Liver (tissue), 9 donors: Measurements from ENCODE around the gene AREL1. TPM values are rescaled to one million over a fixed set of nuclear protein-coding genes. Genes with fewer than 3 reads are reported as not detected.

Experiments
- DNase-seq: peaks from one replicate; pipeline ENCODE4 v3.0.0-alpha.2; 2017; ENCODE audit warnings: low spot score
- H3K27ac ChIP-seq, 2 donors: one replicate each; pipeline ENCODE4 v1.7.0; 2013; ENCODE audit warnings: inconsistent platforms in 2 of 2, low read length in 2 of 2, control low read depth in 1 of 2, low read depth in 1 of 2, mild to moderate bottlenecking in 1 of 2
- H3K27me3 ChIP-seq, 4 donors: one replicate each; pipeline versions ENCODE4 v1.6.1 to v1.7.0; 2013; ENCODE audit warnings: low read length in 3 of 4, inconsistent platforms in 1 of 4, mild to moderate bottlenecking in 1 of 4, moderate library complexity in 1 of 4; ENCODE audit not compliant: control insufficient read depth in 4 of 4, insufficient read depth in 4 of 4
- H3K36me3 ChIP-seq, 4 donors: one replicate each; pipeline versions ENCODE4 v1.6.1 to v1.7.0; 2013; ENCODE audit warnings: low read length in 3 of 4, mild to moderate bottlenecking in 3 of 4, low read depth in 1 of 4, moderate library complexity in 1 of 4; ENCODE audit not compliant: control insufficient read depth in 4 of 4, insufficient read depth in 3 of 4
- H3K4me1 ChIP-seq, 4 donors: one replicate each; pipeline versions ENCODE4 v1.6.1 to v1.7.0; 2013; ENCODE audit warnings: low read length in 3 of 4, mild to moderate bottlenecking in 3 of 4, moderate library complexity in 1 of 4; ENCODE audit not compliant: control insufficient read depth in 4 of 4, insufficient read depth in 4 of 4
- H3K4me3 ChIP-seq, 3 donors: one replicate each; pipeline versions ENCODE4 v1.6.1 to v1.7.0; 2013; ENCODE audit warnings: low read length in 3 of 3, control low read depth in 1 of 3, low read depth in 1 of 3, mild to moderate bottlenecking in 1 of 3
- H3K9ac ChIP-seq, 2 donors: one replicate each; pipeline ENCODE4 v1.7.0; 2013; ENCODE audit warnings: low read length in 2 of 2, mild to moderate bottlenecking in 2 of 2, moderate library complexity in 2 of 2, control low read depth in 1 of 2, low read depth in 1 of 2
- H3K9me3 ChIP-seq, 4 donors: one replicate each; pipeline versions ENCODE4 v1.6.1 to v1.7.0; 2013; ENCODE audit warnings: low read length in 3 of 4; ENCODE audit not compliant: control insufficient read depth in 4 of 4
- EGR1 ChIP-seq, 2 donors: IDR thresholded peaks; 2 replicates each; pipeline ENCODE4 v1.6.1; 2016 to 2018; ENCODE audit warnings: antibody characterized with exemption in 2 of 2, low read depth in 2 of 2
- FOXA1 ChIP-seq: IDR thresholded peaks from 2 replicates; pipeline ENCODE4 v1.6.1; 2016; ENCODE audit warnings: antibody characterized with exemption
- FOXA2 ChIP-seq: IDR thresholded peaks from 2 replicates; pipeline ENCODE4 v1.6.1; 2016; ENCODE audit warnings: antibody characterized with exemption
- GABPA ChIP-seq, 2 donors: IDR thresholded peaks in 1 of 2; conservative IDR thresholded peaks in 1 of 2; 2 replicates each; pipeline ENCODE4 v1.6.1; 2016; ENCODE audit warnings: antibody characterized with exemption in 2 of 2, mild to moderate bottlenecking in 1 of 2, moderate library complexity in 1 of 2
- HNF4A ChIP-seq, 2 donors: conservative IDR thresholded peaks; 2 replicates each; pipeline ENCODE4 v1.6.1; 2016; ENCODE audit warnings: antibody characterized with exemption in 2 of 2, mild to moderate bottlenecking in 2 of 2
- HNF4G ChIP-seq: IDR thresholded peaks from 2 replicates; pipeline ENCODE4 v1.6.1; 2016; ENCODE audit warnings: antibody characterized with exemption
- JUND ChIP-seq, 2 donors: IDR thresholded peaks; 2 replicates each; pipeline ENCODE4 v1.6.1; 2016; ENCODE audit warnings: antibody characterized with exemption in 2 of 2
- NR2F2 ChIP-seq: IDR thresholded peaks from 2 replicates; pipeline ENCODE4 v1.6.1; 2016; ENCODE audit warnings: antibody characterized with exemption
- RAD21 ChIP-seq, 2 donors: IDR thresholded peaks; 2 replicates each; pipeline ENCODE4 v1.6.1; 2016; ENCODE audit warnings: antibody characterized with exemption in 2 of 2, mild to moderate bottlenecking in 2 of 2
- RXRA ChIP-seq, 2 donors: IDR thresholded peaks; 2 replicates each; pipeline ENCODE4 v1.6.1; 2017 to 2018; ENCODE audit warnings: antibody characterized with exemption in 2 of 2, mild to moderate bottlenecking in 1 of 2
- SP1 ChIP-seq: IDR thresholded peaks from 2 replicates; pipeline ENCODE4 v1.6.1; 2018; ENCODE audit warnings: antibody characterized with exemption, mild to moderate bottlenecking
- TAF1 ChIP-seq: conservative IDR thresholded peaks from 2 replicates; pipeline ENCODE4 v1.6.1; 2016; ENCODE audit warnings: antibody characterized with exemption, mild to moderate bottlenecking
- YY1 ChIP-seq: IDR thresholded peaks from 2 replicates; pipeline ENCODE4 v1.6.1; 2016; ENCODE audit warnings: antibody characterized with exemption, mild to moderate bottlenecking
- WGBS: extraction: QIAGEN DNeasy Blood & Tissue Kit; methylation state at CpG from one replicate; pipeline ENCODE4 v1.1.7; 2013; 5-methylcytosine and 5-hydroxymethylcytosine counted together
- polyA plus RNA-seq, 2 donors: library from polyadenylated mRNA; stranded (reverse) in 1 of 2; unstranded in 1 of 2; fragments of 200-250 nt in 1 of 2; fragments of >200 nt in 1 of 2; fragmentation: Nextera tagmentation in 1 of 2; extraction: Ambion mirVana in 1 of 2; gene quantifications; one replicate each; pipeline versions ENCODE4 v1.2.1 to v1.2.3, GENCODE V29; 2013 to 2015
- total RNA-seq, 2 donors: library from RNA; depleted of rRNA; stranded (reverse); fragments of >200 nt; gene quantifications; one replicate each; pipeline ENCODE4 v1.2.3, GENCODE V29; 2014
- TF ChIP-seq, protein P1 (sequence below): IDR thresholded peaks from 2 replicates; pipeline ENCODE4 v1.6.1; 2016; ENCODE audit warnings: antibody characterized with exemption, mild to moderate bottlenecking
- TF ChIP-seq, protein P2 (sequence below): IDR thresholded peaks from 2 replicates; pipeline ENCODE4 v1.6.1; 2016; ENCODE audit warnings: antibody characterized with exemption
- TF ChIP-seq, protein P3 (sequence below): IDR thresholded peaks from 2 replicates; pipeline ENCODE4 v1.6.1; 2016; ENCODE audit warnings: antibody characterized with exemption
- TF ChIP-seq, protein P4 (sequence below): IDR thresholded peaks from 2 replicates; pipeline ENCODE4 v1.6.1; 2016; ENCODE audit warnings: antibody characterized with exemption
- TF ChIP-seq, protein P5 (sequence below): fragments of 150-350 bp; IDR thresholded peaks from 2 replicates; pipeline ENCODE4 v1.5.1; 2017; ENCODE audit warnings: improper control_type of control experiment, low read depth, low read length; ENCODE audit not compliant: missing input control
- donor health status: healthy.
- donor health status: healthy.
- donor health status: healthy.
- donor health status: healthy.
- donor health status: healthy.

Gene AREL1
- total and polyA plus RNA-seq, 4 donors, result 5.6 to 26.6 (median 13.2) TPM

DNA sequence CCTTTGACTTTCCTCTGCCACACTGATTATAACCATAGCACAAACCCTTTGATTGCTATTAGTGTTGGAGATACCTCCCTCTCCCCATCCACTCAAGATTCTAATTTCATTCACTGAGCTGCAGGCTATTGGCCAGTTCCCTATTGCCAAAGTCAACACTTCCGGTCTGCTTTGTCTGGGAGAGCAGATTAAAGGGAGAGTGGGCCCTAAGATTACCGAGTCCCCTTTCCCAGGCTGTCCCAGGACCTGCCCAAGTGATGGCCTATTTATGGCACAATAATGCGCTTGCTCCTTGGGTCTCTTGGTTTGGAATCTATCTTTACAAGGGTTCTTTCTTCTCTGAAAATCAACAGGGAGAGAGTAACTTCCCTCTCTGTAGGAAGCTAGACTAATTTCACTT lies 57.9 kb downstream of the AREL1 start:
- Histone ChIP-seq H3K9me3 (no peaks in the 10 kb centered on the region), H3K27me3 (no peaks in the 10 kb centered on the region), H3K9ac (no peak overlapping the region), H3K4me1 (peaks cover 0 to 7% (median 3%) of the 10 kb centered on the region in 4 donors), H3K4me3 (no peak overlapping the region), H3K27ac (no peak overlapping the region), H3K36me3 (peaks cover 0 to 2% (median 0%) of the 10 kb centered on the region in 4 donors)
- DNase-seq, result no peak
- TF ChIP-seq JUND (IDR thresholded peaks at IDR 0.05) (no peak), GABPA (IDR thresholded peaks at IDR 0.05 in 1 of 2, conservative IDR thresholded peaks at IDR 0.05 in 1 of 2) (no peak), NR2F2 (no peak), YY1 (no peak), TAF1 (no peak), RXRA (IDR thresholded peaks at IDR 0.05) (no peak), HNF4G (no peak), EGR1 (IDR thresholded peaks at IDR 0.05; ENCODE audit: low read depth in 2 of 2) (no peak), HNF4A (conservative IDR thresholded peaks at IDR 0.05) (no peak), RAD21 (IDR thresholded peaks at IDR 0.05) (no peak), FOXA2 (no peak), SP1 (no peak), FOXA1 (no peak)
- TF ChIP-seq, protein P1, sequence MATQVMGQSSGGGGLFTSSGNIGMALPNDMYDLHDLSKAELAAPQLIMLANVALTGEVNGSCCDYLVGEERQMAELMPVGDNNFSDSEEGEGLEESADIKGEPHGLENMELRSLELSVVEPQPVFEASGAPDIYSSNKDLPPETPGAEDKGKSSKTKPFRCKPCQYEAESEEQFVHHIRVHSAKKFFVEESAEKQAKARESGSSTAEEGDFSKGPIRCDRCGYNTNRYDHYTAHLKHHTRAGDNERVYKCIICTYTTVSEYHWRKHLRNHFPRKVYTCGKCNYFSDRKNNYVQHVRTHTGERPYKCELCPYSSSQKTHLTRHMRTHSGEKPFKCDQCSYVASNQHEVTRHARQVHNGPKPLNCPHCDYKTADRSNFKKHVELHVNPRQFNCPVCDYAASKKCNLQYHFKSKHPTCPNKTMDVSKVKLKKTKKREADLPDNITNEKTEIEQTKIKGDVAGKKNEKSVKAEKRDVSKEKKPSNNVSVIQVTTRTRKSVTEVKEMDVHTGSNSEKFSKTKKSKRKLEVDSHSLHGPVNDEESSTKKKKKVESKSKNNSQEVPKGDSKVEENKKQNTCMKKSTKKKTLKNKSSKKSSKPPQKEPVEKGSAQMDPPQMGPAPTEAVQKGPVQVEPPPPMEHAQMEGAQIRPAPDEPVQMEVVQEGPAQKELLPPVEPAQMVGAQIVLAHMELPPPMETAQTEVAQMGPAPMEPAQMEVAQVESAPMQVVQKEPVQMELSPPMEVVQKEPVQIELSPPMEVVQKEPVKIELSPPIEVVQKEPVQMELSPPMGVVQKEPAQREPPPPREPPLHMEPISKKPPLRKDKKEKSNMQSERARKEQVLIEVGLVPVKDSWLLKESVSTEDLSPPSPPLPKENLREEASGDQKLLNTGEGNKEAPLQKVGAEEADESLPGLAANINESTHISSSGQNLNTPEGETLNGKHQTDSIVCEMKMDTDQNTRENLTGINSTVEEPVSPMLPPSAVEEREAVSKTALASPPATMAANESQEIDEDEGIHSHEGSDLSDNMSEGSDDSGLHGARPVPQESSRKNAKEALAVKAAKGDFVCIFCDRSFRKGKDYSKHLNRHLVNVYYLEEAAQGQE, result no peak
- TF ChIP-seq, protein P2, sequence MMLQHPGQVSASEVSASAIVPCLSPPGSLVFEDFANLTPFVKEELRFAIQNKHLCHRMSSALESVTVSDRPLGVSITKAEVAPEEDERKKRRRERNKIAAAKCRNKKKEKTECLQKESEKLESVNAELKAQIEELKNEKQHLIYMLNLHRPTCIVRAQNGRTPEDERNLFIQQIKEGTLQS, result no peak
- TF ChIP-seq, protein P3, sequence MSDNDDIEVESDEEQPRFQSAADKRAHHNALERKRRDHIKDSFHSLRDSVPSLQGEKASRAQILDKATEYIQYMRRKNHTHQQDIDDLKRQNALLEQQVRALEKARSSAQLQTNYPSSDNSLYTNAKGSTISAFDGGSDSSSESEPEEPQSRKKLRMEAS, result no peak
- TF ChIP-seq, protein P4, sequence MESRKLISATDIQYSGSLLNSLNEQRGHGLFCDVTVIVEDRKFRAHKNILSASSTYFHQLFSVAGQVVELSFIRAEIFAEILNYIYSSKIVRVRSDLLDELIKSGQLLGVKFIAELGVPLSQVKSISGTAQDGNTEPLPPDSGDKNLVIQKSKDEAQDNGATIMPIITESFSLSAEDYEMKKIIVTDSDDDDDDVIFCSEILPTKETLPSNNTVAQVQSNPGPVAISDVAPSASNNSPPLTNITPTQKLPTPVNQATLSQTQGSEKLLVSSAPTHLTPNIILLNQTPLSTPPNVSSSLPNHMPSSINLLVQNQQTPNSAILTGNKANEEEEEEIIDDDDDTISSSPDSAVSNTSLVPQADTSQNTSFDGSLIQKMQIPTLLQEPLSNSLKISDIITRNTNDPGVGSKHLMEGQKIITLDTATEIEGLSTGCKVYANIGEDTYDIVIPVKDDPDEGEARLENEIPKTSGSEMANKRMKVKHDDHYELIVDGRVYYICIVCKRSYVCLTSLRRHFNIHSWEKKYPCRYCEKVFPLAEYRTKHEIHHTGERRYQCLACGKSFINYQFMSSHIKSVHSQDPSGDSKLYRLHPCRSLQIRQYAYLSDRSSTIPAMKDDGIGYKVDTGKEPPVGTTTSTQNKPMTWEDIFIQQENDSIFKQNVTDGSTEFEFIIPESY, result no peak
- TF ChIP-seq, protein P5, sequence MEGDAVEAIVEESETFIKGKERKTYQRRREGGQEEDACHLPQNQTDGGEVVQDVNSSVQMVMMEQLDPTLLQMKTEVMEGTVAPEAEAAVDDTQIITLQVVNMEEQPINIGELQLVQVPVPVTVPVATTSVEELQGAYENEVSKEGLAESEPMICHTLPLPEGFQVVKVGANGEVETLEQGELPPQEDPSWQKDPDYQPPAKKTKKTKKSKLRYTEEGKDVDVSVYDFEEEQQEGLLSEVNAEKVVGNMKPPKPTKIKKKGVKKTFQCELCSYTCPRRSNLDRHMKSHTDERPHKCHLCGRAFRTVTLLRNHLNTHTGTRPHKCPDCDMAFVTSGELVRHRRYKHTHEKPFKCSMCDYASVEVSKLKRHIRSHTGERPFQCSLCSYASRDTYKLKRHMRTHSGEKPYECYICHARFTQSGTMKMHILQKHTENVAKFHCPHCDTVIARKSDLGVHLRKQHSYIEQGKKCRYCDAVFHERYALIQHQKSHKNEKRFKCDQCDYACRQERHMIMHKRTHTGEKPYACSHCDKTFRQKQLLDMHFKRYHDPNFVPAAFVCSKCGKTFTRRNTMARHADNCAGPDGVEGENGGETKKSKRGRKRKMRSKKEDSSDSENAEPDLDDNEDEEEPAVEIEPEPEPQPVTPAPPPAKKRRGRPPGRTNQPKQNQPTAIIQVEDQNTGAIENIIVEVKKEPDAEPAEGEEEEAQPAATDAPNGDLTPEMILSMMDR, result no peak
- 92% methylated on average over 3 of the region's 3 CpGs for WGBS
